ENCODE results near the gene FDXR. TPM values are rescaled to one million over a fixed set of nuclear protein-coding genes. Genes with fewer than 3 reads are reported as not detected.

Gene FDXR
- total RNA-seq, 1 donor, result 23.5 TPM

DNA sequence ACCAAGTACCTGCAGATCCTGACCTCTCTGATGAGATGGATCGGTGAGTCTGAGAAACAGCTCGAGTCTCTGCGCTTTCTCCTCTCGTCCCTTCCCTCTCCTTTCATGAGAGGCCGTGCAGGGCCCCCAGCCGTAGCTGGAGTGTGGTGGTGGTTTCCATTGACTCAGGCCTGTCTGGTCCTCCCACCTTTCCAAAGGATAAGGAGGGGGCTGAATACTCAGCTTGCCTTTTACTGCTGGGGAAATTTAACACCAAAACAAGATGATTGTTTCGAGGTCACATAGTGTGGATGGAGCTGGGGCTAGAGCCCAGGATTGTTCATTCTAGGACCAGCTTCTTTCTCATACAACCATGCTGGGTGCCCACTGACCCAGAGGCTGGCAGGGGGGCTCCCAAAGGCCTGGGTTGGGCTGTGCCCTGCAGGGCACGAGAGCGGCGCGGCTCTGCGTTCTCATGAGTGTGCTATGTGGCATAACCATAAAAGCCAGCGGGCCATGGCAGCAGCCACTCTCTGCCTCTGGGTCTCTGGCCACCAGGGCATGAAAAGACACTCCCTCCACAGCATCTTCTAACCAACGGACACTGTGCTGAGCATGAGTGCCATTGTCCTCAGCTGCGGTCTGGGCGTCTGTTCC is 52.9 kb downstream of the FDXR start:
- no peaks in the 10 kb centered on the region for H3K79me2 ChIP-seq (ENCODE audit: insufficient read depth, low read length)
- H3K9me3 ChIP-seq (ENCODE audit: low read depth, low read length), result no peaks in the 10 kb centered on the region
- TF ChIP-seq, protein P1, sequence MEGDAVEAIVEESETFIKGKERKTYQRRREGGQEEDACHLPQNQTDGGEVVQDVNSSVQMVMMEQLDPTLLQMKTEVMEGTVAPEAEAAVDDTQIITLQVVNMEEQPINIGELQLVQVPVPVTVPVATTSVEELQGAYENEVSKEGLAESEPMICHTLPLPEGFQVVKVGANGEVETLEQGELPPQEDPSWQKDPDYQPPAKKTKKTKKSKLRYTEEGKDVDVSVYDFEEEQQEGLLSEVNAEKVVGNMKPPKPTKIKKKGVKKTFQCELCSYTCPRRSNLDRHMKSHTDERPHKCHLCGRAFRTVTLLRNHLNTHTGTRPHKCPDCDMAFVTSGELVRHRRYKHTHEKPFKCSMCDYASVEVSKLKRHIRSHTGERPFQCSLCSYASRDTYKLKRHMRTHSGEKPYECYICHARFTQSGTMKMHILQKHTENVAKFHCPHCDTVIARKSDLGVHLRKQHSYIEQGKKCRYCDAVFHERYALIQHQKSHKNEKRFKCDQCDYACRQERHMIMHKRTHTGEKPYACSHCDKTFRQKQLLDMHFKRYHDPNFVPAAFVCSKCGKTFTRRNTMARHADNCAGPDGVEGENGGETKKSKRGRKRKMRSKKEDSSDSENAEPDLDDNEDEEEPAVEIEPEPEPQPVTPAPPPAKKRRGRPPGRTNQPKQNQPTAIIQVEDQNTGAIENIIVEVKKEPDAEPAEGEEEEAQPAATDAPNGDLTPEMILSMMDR (IDR thresholded peaks at IDR 0.05; ENCODE audit: extremely low read depth, low read depth, low read length), result no peak
- peaks cover 8% of the 10 kb centered on the region for H3K36me3 ChIP-seq (ENCODE audit: insufficient read depth, low read length)
- no peak overlapping the region for H3K27ac ChIP-seq (ENCODE audit: low read depth, low read length)
- DNase-seq (ENCODE audit: insufficient read length, low spot score, missing footprints), result no peak
- H3K27me3 ChIP-seq (ENCODE audit: insufficient read depth, low read length), result no peaks in the 10 kb centered on the region
- no peak overlapping the region for H3K4me2 ChIP-seq (ENCODE audit: insufficient read depth, low read length)
- H3K4me3 ChIP-seq (ENCODE audit: insufficient read depth, low read length), result no peak overlapping the region
- no peak overlapping the region for H2AFZ ChIP-seq (ENCODE audit: low read length)
- H4K20me1 ChIP-seq (ENCODE audit: insufficient read depth, low read length), result peaks cover 8% of the 10 kb centered on the region
- H3K4me1 ChIP-seq (ENCODE audit: insufficient read depth, low read length), result no peaks in the 10 kb centered on the region

DNA sequence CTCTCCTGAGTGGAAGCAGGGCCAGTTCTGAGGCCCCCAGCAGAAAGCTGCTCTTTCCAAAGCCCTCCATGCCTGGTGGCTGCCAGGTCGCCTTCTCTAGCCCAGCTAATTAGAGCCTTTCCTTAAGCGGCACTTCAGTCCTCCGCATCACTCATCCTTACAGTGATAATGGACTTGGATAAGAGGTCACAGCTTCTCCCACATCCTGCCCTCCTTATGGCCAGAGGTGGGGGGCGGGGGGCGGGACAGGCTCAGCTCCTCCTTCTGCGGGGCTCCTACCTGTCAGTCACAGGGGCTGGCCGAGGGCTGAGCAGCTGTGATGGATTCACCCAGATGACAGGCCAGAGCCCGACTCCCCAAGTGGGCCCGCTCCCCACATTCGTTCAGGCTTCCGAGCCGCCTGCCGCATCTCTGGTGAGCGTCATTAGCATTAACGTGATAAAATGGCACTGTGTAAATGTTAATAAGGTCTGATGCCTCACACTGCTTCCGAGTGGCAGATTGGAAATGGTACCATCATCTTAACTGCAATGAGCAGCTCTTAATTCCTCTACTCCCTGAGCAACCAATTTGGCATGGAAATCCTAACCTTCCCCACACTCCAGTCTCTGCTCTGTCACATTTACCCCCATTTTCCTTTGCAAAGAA is 54.4 kb downstream of the FDXR start:
- Histone ChIP-seq H3K79me2 (ENCODE audit: insufficient read depth, low read length) (no peaks in the 10 kb centered on the region), H3K27ac (ENCODE audit: low read depth, low read length) (no peak overlapping the region), H3K4me3 (ENCODE audit: insufficient read depth, low read length) (no peak overlapping the region), H3K27me3 (ENCODE audit: insufficient read depth, low read length) (no peaks in the 10 kb centered on the region), H2AFZ (ENCODE audit: low read length) (no peak overlapping the region), H3K4me1 (ENCODE audit: insufficient read depth, low read length) (no peaks in the 10 kb centered on the region), H3K36me3 (ENCODE audit: insufficient read depth, low read length) (peaks cover 8% of the 10 kb centered on the region), H3K9me3 (ENCODE audit: low read depth, low read length) (no peaks in the 10 kb centered on the region), H3K4me2 (ENCODE audit: insufficient read depth, low read length) (no peak overlapping the region), H4K20me1 (ENCODE audit: insufficient read depth, low read length) (peaks cover 12% of the 10 kb centered on the region)
- DNase-seq (ENCODE audit: insufficient read length, low spot score, missing footprints), result no peak
- TF ChIP-seq, protein P1 (IDR thresholded peaks at IDR 0.05; ENCODE audit: extremely low read depth, low read depth, low read length), result no peak

DNA sequence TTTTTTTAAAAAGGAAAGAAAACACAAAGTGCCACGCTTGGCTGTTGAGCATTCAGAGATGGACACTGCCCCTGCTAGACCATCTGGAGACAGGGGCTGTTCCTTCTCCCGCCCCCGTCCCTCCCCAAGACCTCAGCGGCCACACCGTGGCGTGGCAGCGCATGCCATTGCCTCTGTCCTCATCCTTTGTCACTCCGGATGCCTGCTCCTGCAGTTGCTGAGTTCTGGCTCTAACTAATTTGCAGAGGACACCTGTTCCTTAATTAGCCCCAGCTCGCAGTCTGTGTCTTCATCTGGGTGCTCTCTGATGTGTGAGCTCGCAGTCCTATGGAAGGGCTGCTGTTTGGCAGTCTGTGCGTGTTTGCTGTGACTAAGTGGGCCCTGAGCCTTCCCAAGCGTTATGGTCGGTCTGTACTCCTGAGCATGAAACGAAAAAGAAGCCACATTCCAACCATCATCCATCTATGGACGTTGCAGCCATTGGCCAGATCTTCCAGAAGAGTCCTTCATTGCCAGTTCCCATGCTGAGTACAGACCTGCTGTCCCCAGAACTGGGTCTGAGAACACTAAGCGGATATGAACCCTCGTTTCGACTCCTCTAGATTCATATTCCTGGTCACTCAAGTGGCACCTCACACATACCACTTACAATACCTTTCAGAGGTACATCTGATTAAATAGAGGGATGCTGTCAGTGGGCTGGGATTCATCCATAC is 55.7 kb downstream of the FDXR start:
- TF ChIP-seq, protein P1 (IDR thresholded peaks at IDR 0.05; ENCODE audit: extremely low read depth, low read depth, low read length), result no peak
- Histone ChIP-seq H3K4me3 (ENCODE audit: insufficient read depth, low read length) (no peak overlapping the region), H2AFZ (ENCODE audit: low read length) (no peak overlapping the region), H4K20me1 (ENCODE audit: insufficient read depth, low read length) (peaks cover 12% of the 10 kb centered on the region), H3K4me1 (ENCODE audit: insufficient read depth, low read length) (no peaks in the 10 kb centered on the region), H3K9me3 (ENCODE audit: low read depth, low read length) (no peaks in the 10 kb centered on the region), H3K27ac (ENCODE audit: low read depth, low read length) (no peak overlapping the region), H3K4me2 (ENCODE audit: insufficient read depth, low read length) (no peak overlapping the region), H3K79me2 (ENCODE audit: insufficient read depth, low read length) (no peaks in the 10 kb centered on the region), H3K36me3 (ENCODE audit: insufficient read depth, low read length) (peaks cover 8% of the 10 kb centered on the region), H3K27me3 (ENCODE audit: insufficient read depth, low read length) (no peaks in the 10 kb centered on the region)
- DNase-seq (ENCODE audit: insufficient read length, low spot score, missing footprints), result no peak

All from osteoblast (primary cell).